Left kidney (tissue), 2 donors: ENCODE measurements around the gene ASPG. TPM values are rescaled to one million over a fixed set of nuclear protein-coding genes. Genes with fewer than 3 reads are reported as not detected.

Experiments used
- DNase-seq: peaks from one replicate; pipeline ENCODE4 v3.0.0-alpha.2; 2013
- polyA plus RNA-seq: library from polyadenylated mRNA; unstranded; fragments of 120-200 nt; gene quantifications from one replicate; pipeline ENCODE4 v1.2.1, GENCODE V29; 2013; ENCODE audit not compliant: insufficient read length

ASPG gene
- polyA plus RNA-seq, 1 donor, result 12.3 TPM

DNA sequence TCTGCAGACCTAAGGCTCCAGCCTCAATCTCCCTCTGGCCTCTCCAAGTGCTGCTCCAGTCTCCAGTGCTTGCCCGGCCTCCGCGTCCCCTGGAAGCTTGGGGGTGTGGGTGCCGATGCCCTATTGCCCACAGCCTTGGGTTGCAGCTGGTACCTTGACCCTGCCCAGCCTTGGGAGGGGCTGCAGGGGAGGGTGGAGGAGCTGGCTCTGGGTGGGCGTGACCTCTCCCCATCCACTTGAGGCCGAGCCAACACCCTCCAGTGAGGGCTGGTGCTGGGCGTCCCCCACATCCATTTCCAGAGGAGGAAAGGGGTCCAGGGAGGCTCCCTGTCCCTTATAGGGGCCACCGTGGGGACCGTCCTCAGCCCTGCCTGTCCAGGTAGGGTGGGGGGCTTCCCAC is 77.0 kb downstream of the ASPG start:
- DNase-seq, result no peak

DNA sequence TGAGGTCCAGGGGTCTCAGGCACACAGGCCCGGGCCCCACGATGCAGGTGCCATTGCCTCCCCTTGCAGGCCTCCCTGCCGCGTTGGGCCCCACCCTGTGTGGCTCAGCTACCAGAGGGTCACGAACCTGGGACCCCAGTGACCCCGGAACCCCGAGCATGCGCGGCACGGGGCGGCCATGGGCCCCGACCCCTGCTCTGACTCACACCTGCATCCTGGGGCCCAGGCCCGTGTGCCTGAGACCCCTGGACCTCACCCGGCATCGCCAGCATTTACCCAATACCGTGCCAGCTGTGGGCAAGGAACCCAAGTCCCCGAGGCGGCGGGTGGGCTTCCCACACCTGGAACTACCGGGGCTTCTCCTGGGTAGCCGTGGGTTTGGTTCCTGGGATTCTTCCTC is 78.0 kb downstream of the ASPG start:
- no peak for DNase-seq

DNA sequence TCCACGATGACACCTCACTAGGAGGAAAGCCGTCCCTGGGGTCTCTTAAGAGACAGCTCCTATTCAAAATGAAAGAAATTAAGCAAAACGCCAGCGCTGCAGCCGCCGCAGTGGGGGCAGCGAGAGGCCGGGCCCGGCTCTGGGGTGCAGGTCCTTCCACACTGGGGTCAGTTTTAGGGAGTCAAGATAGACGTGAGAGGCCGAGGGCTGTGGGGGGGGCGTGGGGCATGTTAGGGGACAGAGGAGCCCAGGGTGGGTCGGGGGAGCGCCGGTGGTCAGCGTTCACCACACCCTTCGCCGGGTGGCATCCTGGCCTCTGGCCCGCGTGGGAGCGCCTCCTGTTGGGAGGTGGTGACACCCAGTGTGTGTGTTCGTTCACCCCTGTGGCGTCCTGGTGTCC is 78.5 kb downstream of the ASPG start:
- no peak for DNase-seq

GRCh38 chr14:104164512-104164911 is 79.0 kb downstream of the ASPG start:
- no peak for DNase-seq

Other genes with a start within 250 kb of the ASPG start
- 44.3 TPM for gene PPP1R13B, start 238.1 kb upstream of the ASPG start, polyA plus RNA-seq
- 7.2 TPM for gene TDRD9, start 157.2 kb upstream of the ASPG start, polyA plus RNA-seq
- not detected for gene RD3L, start 143.2 kb upstream of the ASPG start, polyA plus RNA-seq
- 6.4 TPM for gene KIF26A, start 52.9 kb downstream of the ASPG start, polyA plus RNA-seq